ENCODE results near the gene PTTG1IP. TPM values are rescaled to one million over a fixed set of nuclear protein-coding genes. Genes with fewer than 3 reads are reported as not detected.
A peak's percentile ranks its signal among the peaks of the same experiment; 100 is the strongest.

The PTTG1IP gene
- total and polyA plus RNA-seq, 4 experiments from 2014 or later = 84.8 to 110 (median 95.5) TPM

DNA sequence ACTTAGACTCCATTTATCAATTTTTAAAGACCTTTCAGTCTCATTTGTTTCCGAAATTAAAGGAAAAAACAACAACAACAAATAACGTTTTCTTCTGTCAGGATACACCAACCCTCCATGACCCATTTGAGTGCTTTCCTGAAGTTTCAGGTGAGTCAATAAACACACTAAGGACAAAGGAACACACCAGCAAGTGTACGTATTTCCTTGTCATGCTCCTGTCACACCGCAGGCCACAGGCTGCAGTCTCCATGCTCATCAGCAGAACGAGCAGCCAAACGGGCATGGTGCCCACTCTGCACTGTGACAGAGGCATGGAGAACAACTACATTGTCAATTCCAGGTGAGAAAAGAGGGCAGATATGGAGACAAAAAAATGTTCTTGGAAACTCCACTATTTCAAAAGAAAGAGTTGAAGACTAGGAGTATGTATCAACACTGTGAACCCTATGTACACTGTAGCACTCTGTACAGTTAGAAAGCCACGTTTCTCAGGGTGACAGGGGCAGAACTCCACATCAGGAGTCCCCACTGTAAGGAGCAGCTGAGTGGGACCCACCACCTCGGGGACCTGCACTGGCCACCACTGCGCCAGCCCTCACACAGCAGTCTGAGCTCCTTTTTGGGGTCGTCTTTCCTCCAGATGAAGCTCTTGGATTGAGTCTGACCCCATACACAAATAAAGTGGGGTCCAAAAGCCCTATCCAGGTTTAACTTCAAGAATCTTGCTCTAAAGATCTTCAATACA lies 2.6 kb downstream of the PTTG1IP start:
- Histone ChIP-seq H3K4me3 (ENCODE audit: low read length in 2 of 2) (peak overlapping the region in 1 of 2 donors; percentile 67), H3K36me3 (ENCODE audit: insufficient read depth, low read length) (no peaks in the 10 kb centered on the region), H3K27ac (ENCODE audit: low read depth, low read length) (peak overlapping the region; percentile 76), H3K9me3 (ENCODE audit: control insufficient read depth in 1 of 2, low read length in 2 of 2) (no peaks in the 10 kb centered on the region), H3K27me3 (ENCODE audit: insufficient read depth, low read length) (no peaks in the 10 kb centered on the region), H3K4me1 (ENCODE audit: insufficient read depth, low read length) (peaks cover 80% of the 10 kb centered on the region)
- Mint-ChIP-seq H3K27me3 (no peaks in the 10 kb centered on the region), H3K9me3 (peaks cover 0 to 2% (median 0%) of the 10 kb centered on the region in 8 donors), H3K27ac (peak overlapping the region; percentile 85 to 97 (median 92)), H3K36me3 (peaks cover 2 to 27% of the 10 kb centered on the region in 2 donors), H3K4me1 (peaks cover 61 to 85% (median 73%) of the 10 kb centered on the region in 4 donors), H3K4me3 (peak overlapping the region; percentile 89 to 97 (median 95))
- peak; percentile 38 to 77 (median 50) for DNase-seq
- intact Hi-C loops (cut with micrococcal nuclease) = loop anchor here (5.0 kb wide), 1 partner anchor 41 kb away; no protein-coding TSS in a partner anchor
- ChIA-PET POLR2A (ENCODE audit: partially characterized antibody) (interaction anchor here (1.1 to 6.2 kb wide), 5 partner anchors 12 to 70 kb away, joined by 3 to 173 read pairs (median 52); partner anchors contain the start of genes SUMO3 and UBE2G2), CTCF (ENCODE audit: partially characterized antibody) (interaction anchor here (8.5 kb wide), 1 partner anchor 71 kb away, joined by 82 read pairs; the partner anchor contains the start of gene UBE2G2)

DNA sequence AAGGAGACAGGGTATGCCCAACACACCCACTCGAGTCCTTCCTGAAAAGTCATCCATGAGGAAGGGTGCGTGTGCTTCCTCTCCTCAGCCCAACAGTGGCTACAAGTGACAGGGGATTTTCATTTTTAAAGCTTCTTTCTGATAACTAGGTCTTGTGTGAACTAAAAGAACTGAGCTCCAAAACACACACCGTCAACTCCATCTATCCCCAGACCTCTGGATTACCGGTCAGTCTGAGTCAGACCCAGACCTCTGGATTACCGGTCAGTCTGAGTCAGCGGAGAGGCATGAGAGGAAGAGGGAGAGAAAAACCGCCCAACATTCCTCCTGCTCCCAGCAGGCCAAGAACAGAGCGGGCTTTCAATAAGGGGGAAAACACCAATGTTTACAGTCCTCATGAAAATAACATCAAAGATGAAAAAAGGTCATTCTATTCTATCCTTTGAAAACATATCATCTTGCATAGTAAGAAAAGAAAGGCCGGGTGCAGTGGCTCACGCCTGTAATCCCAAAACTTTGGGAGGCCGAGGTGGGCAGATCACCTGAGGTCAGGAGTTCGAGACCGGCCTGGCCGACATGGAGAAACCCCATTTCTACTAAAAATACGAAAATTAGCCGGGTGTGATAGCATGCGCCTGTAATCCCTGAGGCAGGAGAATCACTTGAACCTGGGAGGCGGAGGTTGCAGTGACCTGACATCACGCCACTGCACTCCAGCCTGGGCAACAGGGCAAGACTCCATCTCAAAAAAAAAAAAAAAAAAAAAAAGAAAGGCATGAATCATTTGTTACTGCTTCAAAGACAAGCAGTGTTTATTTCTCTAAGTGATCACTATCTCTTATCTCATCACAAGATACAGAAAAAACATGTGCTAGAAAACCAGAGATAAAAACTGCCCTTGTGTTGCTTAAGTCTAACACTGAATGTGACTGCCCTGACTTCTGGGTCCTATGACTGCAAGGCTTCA lies 3.4 kb downstream of the PTTG1IP start:
- H3K9me3 ChIP-seq (ENCODE audit: control insufficient read depth in 1 of 2, low read length in 2 of 2) = no peaks in the 10 kb centered on the region
- H3K27ac ChIP-seq (ENCODE audit: low read depth, low read length) = peak overlapping the region; percentile 76
- Mint-ChIP-seq H3K9me3 (peaks cover 0 to 2% (median 0%) of the 10 kb centered on the region in 8 donors), H3K36me3 (peaks cover 7 to 33% of the 10 kb centered on the region in 2 donors), H3K4me3 (peak overlapping the region; percentile 62 to 97 (median 89)), H3K4me1 (peaks cover 63 to 85% (median 73%) of the 10 kb centered on the region in 4 donors), H3K27me3 (no peaks in the 10 kb centered on the region), H3K27ac (peak overlapping the region; percentile 81 to 97 (median 88))
- intact Hi-C loops (cut with micrococcal nuclease) = loop anchor here (5.0 kb wide), 1 partner anchor 42 kb away; no protein-coding TSS in a partner anchor
- ChIA-PET CTCF (ENCODE audit: partially characterized antibody) (interaction anchor here (1.0 kb wide), 1 partner anchor 24 kb away, joined by 3 read pairs; no protein-coding TSS in a partner anchor), POLR2A (ENCODE audit: partially characterized antibody) (no interaction called here)
- H3K27me3 ChIP-seq (ENCODE audit: insufficient read depth, low read length) = no peaks in the 10 kb centered on the region
- H3K36me3 ChIP-seq (ENCODE audit: insufficient read depth, low read length) = peaks cover 6% of the 10 kb centered on the region
- DNase-seq = peak in 4 of 5 donors; percentile 46 to 60 (median 52)
- peaks cover 80% of the 10 kb centered on the region for H3K4me1 ChIP-seq (ENCODE audit: insufficient read depth, low read length)
- no peak overlapping the region for H3K4me3 ChIP-seq (ENCODE audit: low read length in 2 of 2)

- no peaks in the 10 kb centered on the region for H3K27me3 ChIP-seq (ENCODE audit: insufficient read depth, low read length)
- H3K4me1 ChIP-seq (ENCODE audit: insufficient read depth, low read length) = peaks cover 84% of the 10 kb centered on the region
- H3K36me3 ChIP-seq (ENCODE audit: insufficient read depth, low read length) = peaks cover 14% of the 10 kb centered on the region
- H3K9me3 ChIP-seq (ENCODE audit: control insufficient read depth in 1 of 2, low read length in 2 of 2) = no peaks in the 10 kb centered on the region
- POLR2A ChIA-PET (ENCODE audit: partially characterized antibody) = interaction anchor here (1.0 to 1.8 kb wide), 3 partner anchors 10 to 67 kb away, joined by 5 to 6 read pairs (median 6); partner anchors contain the start of gene UBE2G2
- H3K9me3 Mint-ChIP-seq = no peaks in the 10 kb centered on the region
- peak overlapping the region in 1 of 2 donors; percentile 6 for H3K4me3 ChIP-seq (ENCODE audit: low read length in 2 of 2)
- peaks cover 10 to 35% of the 10 kb centered on the region in 2 donors for H3K36me3 Mint-ChIP-seq
- CTCF ChIA-PET (ENCODE audit: partially characterized antibody) = no interaction called here
- peak overlapping the region; percentile 71 to 88 (median 81) for H3K4me3 Mint-ChIP-seq
- no peaks in the 10 kb centered on the region for H3K27me3 Mint-ChIP-seq
- no peak for DNase-seq
- peak overlapping the region; percentile 85 to 98 (median 96) for H3K27ac Mint-ChIP-seq
- H3K4me1 Mint-ChIP-seq = peaks cover 68 to 86% (median 77%) of the 10 kb centered on the region in 4 donors
- peak overlapping the region; percentile 50 for H3K27ac ChIP-seq (ENCODE audit: low read depth, low read length)
- intact Hi-C loops (cut with micrococcal nuclease) = no loop called here
These were observed 4.8 kb downstream of the PTTG1IP start for GRCh38 chr21:44868707-44869106.

DNA sequence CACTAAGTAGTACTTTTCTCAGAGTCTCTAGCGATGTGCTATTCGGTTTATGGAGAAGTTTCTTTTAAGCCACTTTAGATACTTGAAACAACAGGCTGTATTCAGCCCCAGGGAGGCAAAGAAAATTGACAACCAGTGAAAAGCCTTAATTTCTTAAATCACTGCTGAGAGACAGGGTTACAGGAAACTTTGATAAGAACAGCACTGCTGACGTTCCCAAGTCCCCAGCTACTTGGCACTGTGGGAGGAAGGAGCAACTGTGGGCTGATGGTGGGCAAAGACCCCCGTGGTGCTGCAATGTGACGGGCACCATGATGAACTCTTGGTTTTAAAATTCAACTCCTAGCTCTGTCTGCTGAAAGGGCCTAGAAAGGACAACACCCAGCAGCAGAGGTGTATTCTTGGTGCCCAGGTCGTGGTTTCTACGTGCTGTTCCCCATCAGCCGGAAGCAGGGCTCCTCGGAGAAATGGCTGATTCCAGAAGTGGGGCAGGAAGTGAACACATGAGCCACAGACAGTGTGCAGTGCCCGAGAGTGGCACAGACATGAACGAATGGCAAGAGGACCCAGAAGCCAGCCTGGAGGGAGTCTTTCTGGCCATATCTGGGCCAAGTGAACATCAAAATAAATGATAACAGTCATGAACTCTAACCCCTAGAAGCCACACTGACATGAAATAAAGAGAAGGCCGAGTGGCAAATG lies 5.3 kb downstream of the PTTG1IP start:
- DNase-seq = peak; percentile 63 to 81 (median 72)

DNA sequence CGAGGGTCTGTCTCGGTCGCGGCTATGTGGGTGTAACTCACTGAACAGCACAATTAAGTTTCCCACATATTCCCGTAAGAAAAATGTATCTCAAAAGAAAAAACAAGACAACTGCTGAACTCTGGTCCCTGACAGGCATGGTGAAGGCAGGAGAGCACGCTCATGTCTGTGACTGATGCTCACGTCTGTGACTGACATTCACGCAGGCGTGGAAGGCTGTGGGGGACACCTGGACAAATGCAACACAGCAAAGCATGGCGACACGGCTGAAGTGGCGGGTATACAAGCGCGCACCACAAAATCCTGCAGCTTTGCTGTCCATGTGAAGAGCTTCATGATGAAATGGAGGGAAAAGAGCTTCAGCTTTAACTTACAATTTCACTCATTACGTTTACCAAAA lies 6.0 kb downstream of the PTTG1IP start:
- peak overlapping the region; percentile 50 for H3K27ac ChIP-seq (ENCODE audit: low read depth, low read length)
- DNase-seq = no peak
- peak overlapping the region in 7 of 8 donors; percentile 27 to 84 (median 63) for H3K4me3 Mint-ChIP-seq
- no peaks in the 10 kb centered on the region for H3K27me3 Mint-ChIP-seq
- peaks cover 15 to 38% of the 10 kb centered on the region in 2 donors for H3K36me3 Mint-ChIP-seq
- CTCF ChIA-PET (ENCODE audit: partially characterized antibody) = interaction anchor here (1.0 kb wide), 1 partner anchor 66 kb away, joined by 5 read pairs; the partner anchor contains the start of gene UBE2G2
- H3K36me3 ChIP-seq (ENCODE audit: insufficient read depth, low read length) = peaks cover 14% of the 10 kb centered on the region
- H3K27ac Mint-ChIP-seq = peak overlapping the region; percentile 42 to 96 (median 84)
- H3K9me3 ChIP-seq (ENCODE audit: control insufficient read depth in 1 of 2, low read length in 2 of 2) = no peaks in the 10 kb centered on the region
- POLR2A ChIA-PET (ENCODE audit: partially characterized antibody) = interaction anchor here (1.0 to 1.8 kb wide), 4 partner anchors 9 to 66 kb away, joined by 5 to 6 read pairs (median 6); partner anchors contain the start of gene UBE2G2
- H3K27me3 ChIP-seq (ENCODE audit: insufficient read depth, low read length) = no peaks in the 10 kb centered on the region
- intact Hi-C loops (cut with micrococcal nuclease) = no loop called here
- peaks cover 82% of the 10 kb centered on the region for H3K4me1 ChIP-seq (ENCODE audit: insufficient read depth, low read length)
- H3K4me1 Mint-ChIP-seq = peaks cover 71 to 88% (median 78%) of the 10 kb centered on the region in 4 donors
- no peaks in the 10 kb centered on the region for H3K9me3 Mint-ChIP-seq
- no peak overlapping the region for H3K4me3 ChIP-seq (ENCODE audit: low read length in 2 of 2)

More for the DNA sequence above, 5.3 kb downstream of the PTTG1IP start:
- H3K27me3 ChIP-seq (ENCODE audit: insufficient read depth, low read length) = no peaks in the 10 kb centered on the region
- peak overlapping the region; percentile 50 for H3K27ac ChIP-seq (ENCODE audit: low read depth, low read length)
- H3K4me1 ChIP-seq (ENCODE audit: insufficient read depth, low read length) = peaks cover 84% of the 10 kb centered on the region
- intact Hi-C loops (cut with micrococcal nuclease) = no loop called here
- peak overlapping the region in 1 of 2 donors; percentile 6 for H3K4me3 ChIP-seq (ENCODE audit: low read length in 2 of 2)
- POLR2A ChIA-PET (ENCODE audit: partially characterized antibody) = interaction anchor here (1.0 to 1.8 kb wide), 4 partner anchors 10 to 67 kb away, joined by 5 to 6 read pairs (median 6); partner anchors contain the start of gene UBE2G2
- H3K27ac Mint-ChIP-seq = peak overlapping the region; percentile 85 to 98 (median 96)
- CTCF ChIA-PET (ENCODE audit: partially characterized antibody) = interaction anchor here (1.0 kb wide), 1 partner anchor 67 kb away, joined by 5 read pairs; the partner anchor contains the start of gene UBE2G2
- H3K9me3 ChIP-seq (ENCODE audit: control insufficient read depth in 1 of 2, low read length in 2 of 2) = no peaks in the 10 kb centered on the region
- H3K9me3 Mint-ChIP-seq = no peaks in the 10 kb centered on the region
- H3K36me3 Mint-ChIP-seq = peaks cover 15 to 40% of the 10 kb centered on the region in 2 donors
- peaks cover 72 to 91% (median 81%) of the 10 kb centered on the region in 4 donors for H3K4me1 Mint-ChIP-seq
- H3K36me3 ChIP-seq (ENCODE audit: insufficient read depth, low read length) = peaks cover 14% of the 10 kb centered on the region
- H3K4me3 Mint-ChIP-seq = peak overlapping the region; percentile 71 to 88 (median 81)
- no peaks in the 10 kb centered on the region for H3K27me3 Mint-ChIP-seq

DNA sequence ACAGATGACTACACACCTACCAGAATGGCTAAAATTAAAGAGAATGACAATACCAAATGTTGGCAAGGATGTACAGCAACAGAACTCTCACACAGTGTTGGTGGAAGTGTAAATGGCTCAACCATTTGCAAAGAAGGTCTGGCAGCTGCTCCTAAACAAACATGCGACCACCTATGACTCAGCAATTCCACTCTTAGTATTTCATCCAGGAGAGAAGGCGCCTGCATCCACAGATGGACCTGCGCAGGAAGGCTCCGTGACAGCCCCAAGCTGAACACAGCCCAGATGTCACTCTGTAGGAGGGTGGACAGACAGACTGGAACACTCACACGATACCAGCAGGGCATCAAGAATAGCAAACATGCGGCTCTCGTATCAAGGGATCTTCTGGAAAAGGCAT lies 6.7 kb downstream of the PTTG1IP start:
- no peak for DNase-seq
- Histone ChIP-seq H3K27ac (ENCODE audit: low read depth, low read length) (no peak overlapping the region), H3K4me3 (ENCODE audit: low read length in 2 of 2) (no peak overlapping the region), H3K9me3 (ENCODE audit: control insufficient read depth in 1 of 2, low read length in 2 of 2) (no peaks in the 10 kb centered on the region), H3K27me3 (ENCODE audit: insufficient read depth, low read length) (no peaks in the 10 kb centered on the region), H3K36me3 (ENCODE audit: insufficient read depth, low read length) (peaks cover 20% of the 10 kb centered on the region), H3K4me1 (ENCODE audit: insufficient read depth, low read length) (peaks cover 75% of the 10 kb centered on the region)
- Mint-ChIP-seq H3K9me3 (no peaks in the 10 kb centered on the region), H3K27ac (peak overlapping the region in 6 of 7 donors; percentile 37 to 96 (median 86)), H3K4me3 (peak overlapping the region in 5 of 8 donors; percentile 58 to 81 (median 67)), H3K27me3 (no peaks in the 10 kb centered on the region), H3K4me1 (peaks cover 67 to 85% (median 74%) of the 10 kb centered on the region in 4 donors), H3K36me3 (peaks cover 17 to 34% of the 10 kb centered on the region in 2 donors)
- POLR2A ChIA-PET (ENCODE audit: partially characterized antibody) = interaction anchor here (1.2 to 1.8 kb wide), 3 partner anchors 9 to 65 kb away, joined by 3 to 6 read pairs (median 6); no protein-coding TSS in a partner anchor
- CTCF ChIA-PET (ENCODE audit: partially characterized antibody) = no interaction called here
- intact Hi-C loops (cut with micrococcal nuclease) = no loop called here
